ENCODE data around the gene NFKBIE. TPM values are rescaled to one million over a fixed set of nuclear protein-coding genes. Genes with fewer than 3 reads are reported as not detected.
A peak's percentile ranks its signal among the peaks of the same experiment; 100 is the strongest.

The NFKBIE gene
- total RNA-seq, 4 donors from 2014 or later, result 1.3 to 5.9 (median 2.8) TPM

GRCh38 chr6:44297063-44298038, 32.0 kb upstream of the NFKBIE start:
- peaks cover 0 to 16% of the 10 kb centered on the region in 2 donors for H3K27me3 ChIP-seq
- intact Hi-C loops (cut with DNase I; ENCODE audit: low total_unique reads), result no loop called here
- no peaks in the 10 kb centered on the region for H3K36me3 ChIP-seq
- peak overlapping the region; percentile 35 to 48 for H3K4me3 ChIP-seq
- peaks cover 0 to 13% of the 10 kb centered on the region in 2 donors for H3K4me1 ChIP-seq
- H3K27ac ChIP-seq, result no peak overlapping the region
- peak in 1 of 2 donors; percentile 39 for DNase-seq
- no peaks in the 10 kb centered on the region for H3K9me3 ChIP-seq
- no peak for TF ChIP-seq POLR2A (IDR thresholded peaks at IDR 0.05)
- TF ChIP-seq CTCF (IDR thresholded peaks at IDR 0.05), result no peak

GRCh38 chr6:44294832-44295791, 29.8 kb upstream of the NFKBIE start:
- peaks cover 0 to 18% of the 10 kb centered on the region in 2 donors for H3K27me3 ChIP-seq

GRCh38 chr6:44292661-44293365, 27.5 kb upstream of the NFKBIE start:
- no peak overlapping the region for H3K27ac ChIP-seq
- intact Hi-C loops (cut with DNase I; ENCODE audit: low total_unique reads), result no loop called here
- H3K4me1 ChIP-seq, result peaks cover 0 to 11% of the 10 kb centered on the region in 2 donors
- no peaks in the 10 kb centered on the region for H3K36me3 ChIP-seq
- no peaks in the 10 kb centered on the region for H3K9me3 ChIP-seq
- no peak for DNase-seq
- no peak overlapping the region for H3K4me3 ChIP-seq
- TF ChIP-seq CTCF (IDR thresholded peaks at IDR 0.05) (no peak), POLR2A (IDR thresholded peaks at IDR 0.05) (no peak)
- H3K27me3 ChIP-seq, result peaks cover 0 to 18% of the 10 kb centered on the region in 2 donors

More at GRCh38 chr6:44294832-44295791, 29.8 kb upstream of the NFKBIE start:
- no peak overlapping the region for H3K27ac ChIP-seq
- H3K9me3 ChIP-seq, result no peaks in the 10 kb centered on the region
- peaks cover 0 to 13% of the 10 kb centered on the region in 2 donors for H3K4me1 ChIP-seq
- H3K36me3 ChIP-seq, result no peaks in the 10 kb centered on the region
- H3K4me3 ChIP-seq, result no peak overlapping the region
- no peak for TF ChIP-seq POLR2A (IDR thresholded peaks at IDR 0.05)
- TF ChIP-seq CTCF (IDR thresholded peaks at IDR 0.05), result no peak
- intact Hi-C loops (cut with DNase I; ENCODE audit: low total_unique reads), result no loop called here
- no peak for DNase-seq

GRCh38 chr6:44291841-44292240, 26.5 kb upstream of the NFKBIE start:
- peaks cover 0 to 18% of the 10 kb centered on the region in 2 donors for H3K27me3 ChIP-seq
- intact Hi-C loops (cut with DNase I; ENCODE audit: low total_unique reads), result no loop called here

More at GRCh38 chr6:44291841-44292240, 26.5 kb upstream of the NFKBIE start:
- Histone ChIP-seq H3K27ac (no peak overlapping the region), H3K9me3 (no peaks in the 10 kb centered on the region), H3K4me1 (peaks cover 0 to under 1% of the 10 kb centered on the region in 2 donors), H3K4me3 (no peak overlapping the region), H3K36me3 (no peaks in the 10 kb centered on the region)
- TF ChIP-seq POLR2A (IDR thresholded peaks at IDR 0.05), result no peak
- TF ChIP-seq CTCF (IDR thresholded peaks at IDR 0.05), result no peak
- no peak for DNase-seq

Measured in uterus (tissue), 4 donors.